GM12875 (cell line): ENCODE data around the gene NR2F6.
A peak's percentile ranks its signal among the peaks of the same experiment; 100 is the strongest.

Experiments
- H3K4me3 ChIP-seq: one replicate; pipeline ENCODE4 v1.5.1; 2011; ENCODE audit warnings: low read depth, low read length, control low read depth
- CTCF ChIP-seq: IDR thresholded peaks from 2 replicates; pipeline ENCODE4 v1.5.1; 2011; ENCODE audit warnings: low read depth, mild to moderate bottlenecking, control low read depth, inconsistent platforms, low read length, moderate library complexity, borderline replicate concordance; ENCODE audit not compliant: insufficient read depth

Gene NR2F6

GRCh38 chr19:17215127-17215971 is 30.4 kb downstream of the NR2F6 start, which contains the start of gene USE1:
USE1 (plus strand) TSS chr19:17215357; CDS start chr19:17215406, 49 bp downstream.
- no peak for TF ChIP-seq CTCF
- peak within 1 kb of the TSS; percentile 77 for H3K4me3 ChIP-seq

GRCh38 chr19:17214508-17215126 is 31.1 kb downstream of the NR2F6 start:
- TF ChIP-seq CTCF = no peak
- peak overlapping the region; percentile 77 for H3K4me3 ChIP-seq

GRCh38 chr19:17213334-17213733 is 32.4 kb downstream of the NR2F6 start:
- H3K4me3 ChIP-seq = no peak overlapping the region
- no peak for TF ChIP-seq CTCF

- TF ChIP-seq CTCF = no peak
- no peak overlapping the region for H3K4me3 ChIP-seq
Measured at GRCh38 chr19:17211547-17212446, 33.9 kb downstream of the NR2F6 start.

- no peak overlapping the region for H3K4me3 ChIP-seq
- TF ChIP-seq CTCF = no peak
Measured at GRCh38 chr19:17210296-17210695, 35.4 kb downstream of the NR2F6 start.

GRCh38 chr19:17209126-17210036 is 36.3 kb downstream of the NR2F6 start:
- no peak overlapping the region for H3K4me3 ChIP-seq
- TF ChIP-seq CTCF = no peak
